Endothelial cell of umbilical vein (primary cell): ENCODE results near the gene HES1.

Experiments used
- CTCF ChIP-seq, 2 donors: IDR thresholded peaks; 1 replicate in 1 of 2; 2 replicates in 1 of 2; pipeline ENCODE4 v1.5.1; 2011; ENCODE audit warnings: low read length in 2 of 2, mild to moderate bottlenecking in 2 of 2, moderate library complexity in 2 of 2, control low read depth in 1 of 2, inconsistent platforms in 1 of 2, low read depth in 1 of 2; ENCODE audit not compliant: insufficient read depth in 1 of 2; ENCODE audit errors: extremely low read depth in 1 of 2
- EZH2 ChIP-seq: IDR thresholded peaks from 2 replicates; pipeline ENCODE4 v1.6.1; 2012; ENCODE audit warnings: borderline replicate concordance, low read depth, mild to moderate bottlenecking, moderate library complexity, low read length, inconsistent platforms; ENCODE audit not compliant: severe bottlenecking
- FOS ChIP-seq: IDR thresholded peaks from 2 replicates; pipeline ENCODE4 v1.6.1; 2011; ENCODE audit warnings: mild to moderate bottlenecking, low read length, moderate library complexity, borderline replicate concordance; ENCODE audit not compliant: insufficient read depth
- MYC ChIP-seq: IDR thresholded peaks from one replicate; pipeline ENCODE4 v1.6.1; 2011; ENCODE audit warnings: mild to moderate bottlenecking, low read depth, low read length
- POLR2A ChIP-seq: IDR thresholded peaks from 2 replicates; pipeline ENCODE4 v1.6.1; 2012; ENCODE audit warnings: low read depth, mild to moderate bottlenecking, control low read depth, low read length
- POLR2AphosphoS5 ChIP-seq: IDR thresholded peaks from 2 replicates; pipeline ENCODE4 v1.6.1; 2012; ENCODE audit warnings: low read depth, mild to moderate bottlenecking, control low read depth, low read length, moderate library complexity; ENCODE audit not compliant: insufficient read depth
- TF ChIP-seq, protein P1 (sequence below): IDR thresholded peaks from 2 replicates; pipeline ENCODE4 v1.6.1; 2011; ENCODE audit not compliant: insufficient read depth, insufficient read length

DNA sequence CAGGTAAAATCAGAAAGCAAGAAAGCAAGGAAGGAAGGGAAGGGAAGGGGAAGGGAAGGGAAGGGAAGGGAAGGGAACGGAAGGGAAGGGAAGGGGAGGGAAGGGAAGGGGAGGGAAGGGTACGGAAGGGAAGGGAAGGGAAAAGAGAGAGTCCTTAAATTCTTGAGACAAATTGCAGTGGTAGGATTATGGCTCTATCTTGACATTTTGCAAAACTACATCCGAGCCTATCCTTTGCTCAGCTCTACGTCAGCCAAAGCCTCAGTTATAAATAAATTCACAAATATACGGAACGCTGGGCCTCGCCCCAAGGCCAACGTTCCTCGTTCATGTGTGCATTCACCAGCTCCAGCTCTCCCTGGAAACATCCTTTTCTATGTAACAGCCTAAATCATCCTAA, 25.5 kb upstream of the HES1 start:
- no peak for TF ChIP-seq CTCF (IDR thresholded peaks at IDR 0.05; ENCODE audit: extremely low read depth in 1 of 2, insufficient read depth in 1 of 2, low read depth in 1 of 2, low read length in 2 of 2)
- TF ChIP-seq POLR2A: no peak
- no peak for TF ChIP-seq EZH2
- TF ChIP-seq POLR2AphosphoS5: no peak
- TF ChIP-seq, protein P1, sequence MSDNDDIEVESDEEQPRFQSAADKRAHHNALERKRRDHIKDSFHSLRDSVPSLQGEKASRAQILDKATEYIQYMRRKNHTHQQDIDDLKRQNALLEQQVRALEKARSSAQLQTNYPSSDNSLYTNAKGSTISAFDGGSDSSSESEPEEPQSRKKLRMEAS: no peak
- TF ChIP-seq FOS: no peak
- no peak for TF ChIP-seq MYC
